ENCODE data around the gene STK32C.
"Not testable (repeated sequence)": the region's sequence is repeated elsewhere in the genome, so short reads cannot be mapped to it uniquely, and the experiment has no call there.

STK32C gene

DNA sequence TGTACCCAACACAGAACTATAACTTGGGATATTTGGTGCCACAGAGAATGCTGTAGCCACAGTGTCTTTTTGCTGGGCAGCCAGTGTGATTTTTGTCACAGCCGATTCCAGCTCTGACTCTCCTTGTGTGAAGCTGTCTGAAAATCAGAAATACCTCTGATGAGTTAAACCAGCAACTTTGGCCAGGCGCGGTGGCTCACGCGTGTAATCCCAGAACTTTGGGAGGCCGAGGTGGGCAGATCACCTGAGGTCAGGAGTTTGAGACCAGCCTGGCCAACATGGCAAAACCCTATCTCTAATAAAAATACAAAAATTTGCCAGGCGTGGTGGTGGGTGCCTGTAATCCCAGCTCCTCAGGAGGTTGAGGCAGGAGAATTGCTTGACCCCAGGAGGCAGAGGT lies 30.1 kb upstream of the STK32C start:
- not testable (repeated sequence) for DNase-seq

DNA sequence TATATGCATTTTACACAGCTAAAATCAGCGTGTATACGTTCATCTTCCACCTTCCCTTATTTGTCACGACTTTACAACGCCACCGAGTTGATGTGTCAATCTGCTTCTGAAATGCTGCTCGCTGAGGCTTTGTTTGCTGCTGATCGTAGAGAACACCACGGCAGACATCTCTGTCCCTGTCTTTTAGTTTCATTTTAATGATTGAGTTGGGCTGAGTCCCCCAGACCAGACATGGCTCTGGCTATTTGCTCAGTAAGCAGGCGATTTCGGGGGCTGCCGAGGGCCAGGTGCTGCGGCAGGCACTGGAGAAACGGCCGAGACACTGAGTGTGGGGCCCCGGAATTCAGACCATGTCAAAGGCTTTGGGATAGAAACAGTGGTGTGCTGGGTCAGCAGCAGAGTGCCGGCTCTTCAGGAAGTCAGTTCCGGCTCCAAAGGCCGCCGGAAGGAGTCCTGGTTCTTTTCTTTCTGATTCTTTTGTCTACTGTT lies 29.2 kb upstream of the STK32C start:
- no peak for DNase-seq

DNA sequence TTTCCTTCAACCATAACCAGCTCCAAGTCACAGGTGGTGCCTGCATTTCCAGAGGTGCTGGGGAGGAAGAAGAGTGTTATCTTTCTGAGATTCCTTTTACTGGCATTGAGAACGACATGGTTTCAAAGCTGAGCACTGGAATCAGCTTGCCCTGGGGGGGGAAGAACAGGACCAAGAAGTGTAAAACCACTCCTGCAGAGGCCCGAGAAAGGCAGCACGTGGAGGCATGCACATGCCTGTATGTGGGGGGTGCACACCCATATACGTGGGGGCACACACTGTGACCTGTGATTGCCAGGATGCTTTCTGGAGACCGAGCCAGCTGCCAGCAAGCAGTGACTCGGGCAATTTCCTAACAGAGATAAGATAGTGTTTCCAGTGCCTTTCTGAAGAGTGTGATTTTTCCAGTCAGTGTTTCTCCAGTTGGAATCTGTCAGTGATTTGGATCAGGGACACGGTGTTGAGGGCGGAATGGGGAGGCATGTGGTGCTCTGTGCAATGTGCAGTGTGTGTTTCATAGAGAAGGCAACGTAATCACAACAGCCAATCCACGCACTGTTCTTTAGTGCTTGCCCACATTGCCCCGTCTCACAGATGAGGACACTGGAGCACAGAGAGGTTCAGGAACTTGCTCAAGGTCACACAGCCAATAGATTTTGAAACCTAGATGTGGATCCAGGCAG lies 28.5 kb upstream of the STK32C start:
- DNase-seq: no peak

DNA sequence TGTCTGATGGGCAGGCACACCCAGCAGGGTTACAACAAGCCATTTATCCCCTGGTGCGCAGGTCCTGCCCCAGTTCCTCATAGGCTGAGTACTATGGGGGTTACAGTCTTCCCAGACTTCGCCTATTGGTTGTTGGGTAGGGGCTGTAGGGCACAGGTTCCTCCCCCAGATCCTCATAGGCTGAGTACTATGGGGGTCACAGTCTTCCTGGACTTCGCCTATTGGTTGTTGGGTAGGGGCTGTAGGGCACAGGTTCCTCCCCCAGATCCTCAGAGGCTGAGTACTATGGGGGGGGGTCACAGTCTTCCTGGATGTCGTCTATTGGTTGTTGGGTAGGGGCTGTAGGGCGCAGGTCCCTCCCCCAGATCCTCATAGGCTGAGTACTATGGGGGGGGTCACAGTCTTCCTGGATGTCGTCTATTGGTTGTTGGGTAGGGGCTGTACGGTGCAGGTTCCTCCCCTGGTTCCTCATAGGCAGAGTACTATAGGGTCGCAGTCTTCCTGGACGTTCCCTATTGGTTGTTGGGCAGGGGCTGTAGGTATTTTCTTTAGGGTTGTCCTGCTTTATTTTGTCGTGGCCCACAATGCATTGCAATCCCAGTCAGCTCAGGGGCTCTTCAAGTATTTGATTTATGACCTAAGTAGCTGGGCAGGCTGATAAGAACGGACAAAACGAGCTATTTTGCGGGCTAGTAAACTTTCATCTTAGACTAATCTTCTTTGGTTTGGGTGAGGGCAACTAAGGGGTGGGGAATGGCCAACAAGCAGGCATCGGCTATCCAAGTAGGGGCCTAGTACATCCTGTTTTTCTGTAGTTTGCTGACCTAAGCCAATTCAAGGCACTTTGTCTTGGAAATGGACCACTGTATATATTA lies 27.7 kb upstream of the STK32C start:
- DNase-seq: no peak

DNA sequence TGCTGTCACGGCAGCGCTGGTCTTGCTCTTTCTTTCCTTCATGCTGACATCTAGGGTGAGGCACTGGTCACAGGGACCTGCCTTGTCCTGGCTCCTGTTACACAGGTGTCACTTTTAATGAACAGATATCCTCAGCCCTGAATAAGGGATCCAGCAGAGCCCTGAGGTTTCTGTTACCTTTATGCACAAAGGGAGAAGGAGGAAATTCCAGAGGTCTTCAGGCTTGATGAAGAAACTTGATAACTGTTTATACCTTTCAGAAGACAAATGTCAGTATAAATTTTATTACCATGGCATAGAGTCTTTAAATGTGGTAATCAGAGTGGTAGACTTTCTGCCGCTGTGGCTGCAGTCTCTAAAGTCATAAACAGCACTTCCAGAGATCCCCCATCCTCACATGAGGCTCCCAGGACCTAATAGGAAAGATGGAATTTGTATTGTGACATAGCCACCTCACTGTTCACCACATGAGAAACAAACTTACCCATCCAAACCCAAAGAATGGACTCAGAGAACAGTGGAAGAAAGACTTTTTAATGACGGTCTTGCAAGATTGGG lies 27.0 kb upstream of the STK32C start:
- no peak for DNase-seq

DNA sequence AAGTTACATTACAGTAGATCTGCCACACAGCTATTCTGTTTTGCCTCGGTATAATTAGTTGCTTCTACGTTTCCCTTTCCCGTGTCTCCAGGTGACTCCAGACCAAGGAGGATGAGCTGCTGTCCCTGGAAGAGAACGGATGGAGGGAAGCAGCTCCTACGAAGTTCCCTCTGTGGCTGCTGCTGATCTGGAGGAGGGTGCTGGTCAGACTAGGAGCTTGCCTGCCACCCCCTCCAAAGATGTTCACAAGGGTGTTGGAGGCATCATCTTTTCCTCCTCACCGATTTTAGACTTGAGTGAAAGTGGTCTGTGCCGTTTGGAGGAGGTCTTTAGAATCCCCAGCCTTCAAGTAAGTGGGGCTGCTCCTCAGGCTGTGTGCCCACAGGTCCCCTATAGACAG lies 25.6 kb upstream of the STK32C start:
- DNase-seq: no peak

DNA sequence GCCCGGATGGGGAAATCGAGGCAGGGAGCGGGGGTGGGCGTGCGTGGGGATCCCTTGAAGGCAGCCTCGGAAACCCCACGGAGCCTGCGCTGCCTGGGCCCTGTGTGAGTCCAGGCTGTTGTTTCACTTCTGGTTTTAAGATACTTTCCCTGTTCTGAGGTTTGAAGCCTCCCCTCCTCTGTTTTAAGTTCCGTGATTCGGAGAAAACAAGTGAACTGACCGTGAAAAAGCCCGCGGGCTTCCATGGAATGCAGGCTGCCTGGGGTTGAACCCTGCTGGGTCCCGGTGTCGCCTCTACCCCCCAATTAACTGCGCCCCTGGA lies 24.6 kb upstream of the STK32C start:
- DNase-seq: peak; percentile 1

DNA sequence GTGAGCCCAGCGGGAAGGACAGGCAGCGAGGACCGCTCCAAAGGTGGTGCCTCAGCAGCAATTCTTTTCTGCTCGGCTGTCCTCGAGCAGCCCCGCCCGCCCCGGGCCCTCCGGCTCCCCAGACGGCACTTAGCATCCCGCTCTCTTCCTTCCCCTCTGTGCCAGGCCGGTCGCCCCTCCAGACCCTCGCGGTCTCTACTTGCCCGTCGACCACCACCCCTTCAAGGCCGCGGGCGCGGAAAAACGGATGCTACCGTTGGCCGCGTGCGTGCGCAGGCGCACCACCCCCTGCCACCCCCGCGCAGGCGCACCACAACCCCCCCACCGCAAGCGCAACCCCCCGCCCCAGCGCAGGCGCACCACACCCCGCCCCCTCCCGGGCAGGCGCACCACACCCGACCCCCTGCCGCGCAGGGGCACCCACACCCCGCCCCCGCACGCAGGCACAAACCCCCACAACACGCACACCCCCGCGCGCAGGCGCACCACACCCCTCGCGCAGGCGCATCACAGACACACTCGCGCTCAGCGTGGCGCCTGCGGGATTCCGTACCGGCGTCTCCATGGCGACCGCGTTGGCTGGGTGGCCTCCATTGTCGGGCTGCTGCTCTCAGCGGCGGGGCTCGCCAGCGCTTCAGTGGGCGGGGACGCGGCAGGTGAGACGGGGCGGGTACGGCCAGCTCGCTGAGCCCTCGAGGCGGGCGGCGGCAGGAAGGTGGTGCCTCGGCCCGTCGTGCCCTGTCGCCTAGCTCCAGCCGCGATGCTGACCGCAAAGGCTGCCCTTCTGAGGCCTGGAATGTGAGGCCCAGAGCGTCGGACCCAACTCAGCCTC lies 24.1 kb upstream of the STK32C start, which contains the start of gene LRRC27:
Gene LRRC27, plus strand, starts transcription at position 593 of the 832 bp plus-strand sequence. CDS start 1,332 bp downstream, outside the sequence.
- DNase-seq: peak; percentile 90

DNA sequence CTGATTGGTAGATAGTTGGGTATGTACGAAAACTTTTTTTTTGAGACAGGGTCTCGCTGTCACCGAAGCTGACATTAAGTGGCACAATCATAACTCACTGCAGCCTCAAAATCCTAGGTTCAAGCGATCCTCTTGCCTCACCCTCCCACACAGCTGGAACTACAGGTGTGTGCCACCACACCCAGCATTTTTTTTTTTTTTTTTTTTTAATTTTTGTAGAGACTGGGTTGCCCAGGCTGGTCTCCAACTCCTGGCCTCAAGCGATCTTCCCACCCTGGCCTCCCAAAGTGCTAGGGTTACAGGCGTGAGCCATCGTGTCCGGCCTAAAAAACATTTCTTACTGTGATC lies 22.7 kb upstream of the STK32C start:
- no peak for DNase-seq

DNA sequence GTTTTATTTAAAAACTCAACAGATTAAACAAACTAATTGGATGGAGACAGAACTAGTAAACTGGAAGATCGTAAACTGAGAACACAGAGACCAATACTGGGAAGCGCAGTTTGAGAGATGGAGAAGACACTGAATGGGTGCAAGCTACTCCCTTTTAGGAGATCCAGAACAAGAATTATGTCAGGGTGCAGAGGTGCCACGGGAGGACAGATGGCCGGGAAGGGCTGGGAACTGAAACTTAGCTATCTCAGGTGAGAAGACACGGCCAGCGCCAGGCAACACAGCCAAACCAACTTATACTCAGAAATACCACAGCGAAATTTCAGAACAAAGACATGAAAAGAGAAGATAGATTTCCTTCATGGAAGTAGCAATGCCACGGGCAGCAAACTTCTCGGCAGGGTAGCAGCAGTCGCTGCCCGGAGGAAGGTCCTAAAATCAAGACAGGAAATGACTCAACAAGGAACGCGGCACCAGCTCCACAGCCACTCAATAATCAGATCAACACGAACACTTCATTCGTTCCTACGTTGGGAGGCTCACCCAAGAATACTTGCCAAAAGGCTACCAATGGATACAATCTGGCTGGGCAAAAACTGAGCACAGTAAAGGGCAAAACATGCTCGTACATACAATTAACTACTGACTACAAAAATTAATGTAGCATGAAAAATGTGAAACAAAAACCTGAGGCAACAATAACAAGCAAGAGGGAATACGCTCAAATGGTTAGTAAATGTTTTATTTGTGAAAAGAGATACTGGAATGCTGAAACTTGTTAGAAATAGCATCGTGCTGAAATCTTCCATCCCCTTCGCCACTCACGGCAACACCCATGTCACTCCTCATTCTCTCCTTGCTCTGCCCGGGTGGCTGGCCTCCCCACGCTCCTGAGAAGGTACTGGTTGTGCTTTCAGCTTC lies 22.1 kb upstream of the STK32C start:
- no peak for DNase-seq

DNA sequence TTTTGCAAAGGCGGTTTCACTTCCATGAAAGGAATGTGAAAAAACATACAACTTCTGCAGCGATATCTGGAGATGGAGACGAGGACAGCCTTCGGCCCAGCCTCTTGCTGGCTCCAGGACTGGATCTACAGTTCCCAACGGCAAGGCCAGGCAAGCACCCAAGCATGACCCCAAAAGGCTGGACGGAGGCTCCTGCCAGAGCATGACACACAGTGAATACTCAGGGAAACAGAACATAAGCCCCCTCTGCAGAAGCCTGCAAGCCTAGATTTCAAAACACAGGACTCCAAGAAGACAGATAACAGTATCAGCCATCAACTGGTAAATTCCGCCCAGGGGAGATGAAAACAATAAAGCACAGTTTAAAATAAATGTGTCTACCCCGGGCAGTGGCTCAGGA lies 21.0 kb upstream of the STK32C start:
- no peak for DNase-seq

DNA sequence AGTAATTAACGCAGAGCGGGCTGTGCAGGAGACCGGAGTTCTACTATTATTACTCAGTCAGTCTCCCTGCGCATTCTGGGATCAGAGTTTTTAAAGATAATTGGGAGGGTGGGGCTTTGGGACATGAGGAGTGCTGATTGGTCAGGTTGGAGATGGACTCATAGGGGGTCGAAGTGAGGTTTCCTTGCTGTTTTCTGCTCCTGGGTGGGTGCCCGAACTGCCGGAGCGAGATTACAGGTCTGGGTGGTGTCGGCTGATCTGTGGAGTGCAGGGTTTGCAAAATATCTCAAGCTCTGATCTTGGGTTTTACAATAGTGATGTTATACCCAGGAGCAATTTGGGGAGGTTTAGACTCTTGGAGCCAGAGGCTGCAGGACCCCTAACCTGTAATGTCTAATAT lies 20.4 kb upstream of the STK32C start:
- no peak for DNase-seq

DNA sequence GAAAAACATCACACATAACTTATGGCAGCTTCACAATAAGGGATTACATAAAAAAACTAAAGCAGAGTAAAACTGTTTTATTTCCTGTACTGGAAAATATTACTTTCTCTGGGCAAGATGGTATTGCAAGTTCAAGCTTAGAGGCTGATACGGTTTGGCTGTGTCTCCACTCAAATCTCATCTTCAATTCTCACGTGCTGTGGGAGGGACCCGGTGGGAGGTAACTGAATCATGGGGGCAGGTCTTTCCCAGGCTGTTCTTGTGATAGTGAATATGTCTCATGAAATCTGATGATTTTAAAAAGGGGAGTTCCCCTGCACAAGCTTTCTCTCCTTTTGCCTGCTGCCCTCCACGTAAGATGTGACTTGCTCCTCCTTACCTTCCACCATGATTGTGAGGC lies 19.2 kb upstream of the STK32C start:
- DNase-seq: no peak

DNA sequence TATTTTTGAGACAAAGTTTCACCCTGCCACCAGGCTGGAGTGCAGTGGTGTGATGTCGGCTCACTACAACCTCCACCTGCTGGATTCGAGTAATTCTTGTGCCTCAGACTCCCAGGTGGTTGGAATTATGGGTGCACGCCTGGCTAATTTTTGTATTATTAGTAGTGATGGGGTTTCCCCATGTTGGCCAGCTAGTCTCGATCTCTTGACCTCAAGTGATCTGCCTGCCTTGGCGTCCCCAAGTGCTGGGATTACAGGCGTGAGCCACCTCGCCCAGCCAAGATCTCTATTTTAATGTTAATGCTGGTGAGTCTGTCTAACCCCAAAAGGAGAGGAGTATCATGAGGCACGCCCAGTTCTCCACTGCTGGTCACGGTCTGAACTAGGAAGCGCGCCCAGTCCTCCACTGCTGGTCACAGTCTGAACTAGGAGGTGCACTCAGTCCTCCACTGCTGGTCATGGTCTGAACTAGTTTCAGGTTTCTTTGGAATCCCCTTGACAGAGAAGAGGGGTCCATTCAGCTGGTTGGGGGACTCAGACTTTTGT lies 18.7 kb upstream of the STK32C start:
- DNase-seq: no peak

DNA sequence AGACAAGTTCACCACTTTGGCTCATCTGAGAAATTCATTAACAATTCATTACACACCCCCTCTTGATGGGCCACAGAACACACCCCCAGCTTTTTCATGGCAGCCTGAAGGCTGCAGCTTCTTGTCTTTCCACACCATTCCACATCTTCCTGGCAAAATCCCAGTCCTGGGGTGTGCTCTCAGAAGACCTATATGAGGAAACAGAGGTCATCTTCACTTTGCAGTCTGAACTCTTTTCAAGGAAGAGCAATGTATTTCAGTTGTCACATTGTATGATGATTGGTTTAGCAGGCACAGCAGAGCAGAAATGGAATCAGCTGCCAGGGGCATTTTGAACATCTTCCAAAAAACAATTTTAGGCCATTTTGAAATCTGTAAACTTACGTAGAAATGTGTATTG lies 16.4 kb upstream of the STK32C start:
- DNase-seq: no peak

DNA sequence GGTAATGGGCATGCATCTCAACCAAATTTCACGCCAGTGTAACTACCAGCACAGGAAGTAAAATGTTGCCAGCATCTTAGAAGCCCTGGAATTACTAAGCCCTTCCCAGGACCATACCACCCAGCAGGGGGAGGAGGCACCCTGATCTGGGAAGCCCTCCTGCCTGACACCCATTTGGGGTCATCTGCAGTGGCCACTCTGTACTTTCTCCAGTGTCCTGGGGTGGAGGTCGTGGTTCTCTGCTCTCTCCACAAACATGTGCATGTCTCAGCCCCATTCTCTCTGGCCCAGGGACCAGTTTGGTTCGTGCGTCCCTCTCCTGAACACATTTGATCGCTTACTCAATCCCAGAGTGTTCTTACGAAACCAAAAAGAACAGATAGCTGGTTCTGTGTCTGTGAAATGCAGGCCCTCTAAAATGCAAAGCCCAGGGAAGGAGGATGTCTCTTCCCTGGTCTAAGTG lies 14.9 kb upstream of the STK32C start:
- no peak for DNase-seq

DNA sequence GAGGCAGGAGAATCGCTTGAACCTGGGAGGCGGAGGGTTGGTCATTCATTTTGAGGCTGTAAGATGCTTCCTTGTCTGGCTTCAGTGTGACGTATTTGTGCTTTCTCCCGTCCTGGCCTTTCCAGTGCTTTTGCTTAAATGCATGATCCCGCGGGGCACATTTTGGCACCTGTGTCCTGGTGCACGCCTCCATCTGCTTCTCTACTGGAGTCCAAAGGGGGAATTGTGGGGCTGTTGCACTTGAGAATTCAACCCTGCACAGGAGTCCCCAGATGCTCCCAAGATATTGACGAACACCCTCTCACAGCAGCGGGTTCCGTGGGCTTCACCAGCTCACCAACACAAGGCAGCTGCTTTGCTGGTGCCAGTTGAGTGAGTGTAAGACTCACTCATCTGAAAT lies 14.0 kb upstream of the STK32C start:
- no peak for DNase-seq

DNA sequence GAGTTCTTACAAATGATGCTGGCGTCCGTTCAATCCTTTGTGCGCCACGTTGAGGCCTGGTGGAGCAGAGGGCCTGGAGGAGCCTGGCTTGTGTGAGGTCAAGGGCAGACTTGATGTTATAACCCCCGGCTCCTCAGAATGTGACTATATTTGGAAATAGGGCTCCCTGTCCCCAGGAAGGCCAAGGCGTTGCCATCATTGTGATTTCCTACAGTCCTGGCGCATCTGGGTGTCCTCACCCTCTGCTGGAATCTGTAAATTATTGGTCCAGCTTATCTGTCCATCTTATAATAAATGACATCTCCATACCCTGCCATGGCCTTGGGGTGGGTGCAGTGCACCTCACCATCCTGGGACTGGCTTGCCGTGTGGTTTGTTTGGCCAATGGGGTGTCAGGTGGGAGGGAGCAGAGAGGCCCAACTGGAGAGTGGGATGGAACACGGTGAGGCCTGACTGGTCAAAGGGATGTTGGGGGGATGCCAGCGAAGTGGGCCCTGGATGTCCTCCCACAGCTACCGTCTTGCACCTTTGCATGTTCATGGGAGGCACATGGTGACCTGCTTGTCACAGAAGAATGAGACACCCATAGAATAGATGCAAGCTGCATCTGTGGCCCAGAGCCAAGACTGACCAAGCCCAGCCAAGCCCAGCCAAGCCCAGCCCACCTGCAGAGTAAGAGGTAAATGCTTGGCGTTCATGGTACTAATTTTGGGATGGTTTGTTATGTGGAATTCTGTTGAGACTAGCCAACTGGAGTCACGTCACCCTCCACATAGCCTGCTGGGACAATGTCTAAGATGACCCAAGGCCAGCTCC lies 13.1 kb upstream of the STK32C start:
- DNase-seq: no peak

DNA sequence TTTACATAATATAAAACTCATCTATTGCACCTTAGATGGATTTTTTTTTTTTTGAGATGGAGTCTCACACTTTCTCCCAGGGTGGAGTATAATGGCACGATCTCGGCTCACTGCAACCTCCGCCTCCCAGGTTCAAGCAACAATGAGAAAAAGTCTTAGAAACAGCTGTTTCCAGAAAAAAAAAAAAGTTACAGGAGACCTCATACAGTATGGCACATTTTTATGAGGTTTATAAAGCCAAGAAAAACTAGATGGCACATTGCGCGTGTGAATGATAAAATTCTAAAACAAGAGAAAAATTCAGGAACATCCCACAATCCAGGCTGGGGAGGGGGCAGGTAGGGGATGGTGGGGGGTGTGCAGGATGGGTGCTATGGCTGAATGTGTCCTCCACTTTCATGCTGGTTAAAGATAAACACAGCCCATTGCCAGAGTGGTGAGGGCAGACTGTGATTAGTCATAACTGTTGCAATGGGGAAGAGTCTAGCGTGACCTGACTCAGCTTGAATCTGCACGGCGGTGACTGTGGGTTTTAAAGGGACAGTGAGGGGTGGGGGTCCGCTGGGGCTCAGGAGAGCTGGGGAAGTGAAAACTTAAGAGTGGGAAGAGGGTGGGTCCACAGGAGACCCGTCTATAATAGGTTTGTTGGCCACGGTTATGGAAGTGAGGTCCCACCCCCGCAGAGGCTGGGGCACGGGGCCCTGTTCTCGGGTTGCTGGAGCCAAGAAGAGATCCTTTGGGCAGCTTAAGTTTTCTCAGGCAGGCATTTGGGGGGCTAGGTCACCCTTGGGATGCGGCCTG lies 12.3 kb upstream of the STK32C start:
- DNase-seq: no peak

DNA sequence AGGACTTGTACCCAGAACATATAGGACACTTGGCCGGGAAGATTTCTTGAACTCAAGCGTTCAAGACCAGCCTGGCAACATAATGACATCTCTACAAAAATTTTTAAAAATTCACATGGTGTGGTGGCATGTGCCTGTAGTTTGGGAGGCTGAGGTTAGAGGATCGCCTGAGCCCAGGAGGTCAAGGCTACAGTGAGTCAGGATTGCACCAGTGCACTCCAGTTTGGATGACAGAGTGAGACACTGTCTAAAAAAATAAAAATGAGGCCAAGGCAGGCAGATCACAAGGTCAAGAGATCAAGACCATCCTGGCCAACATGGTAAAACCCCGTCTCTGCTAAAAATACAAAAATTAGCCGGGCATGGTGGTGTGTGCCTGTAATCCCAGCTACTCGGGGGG lies 9.7 kb upstream of the STK32C start:
- DNase-seq: not testable (repeated sequence)

All from NCI-H1105 treated with DMSO at 0.1 percent for 48 hours (cell line).